Stimulated activated CD4-positive, alpha-beta T cell treated with anti-CD3 and anti-CD28 coated beads, TNF-alpha, amount 100 ng/mL, for 48 hours (primary cell): ENCODE measurements around the gene R3HCC1L.

Source experiments
- DNase-seq, 3 donors: peaks; one replicate each; pipeline ENCODE4 v3.0.0-alpha.2; 2020; ENCODE audit warnings: low read depth in 3 of 3

R3HCC1L gene

DNA sequence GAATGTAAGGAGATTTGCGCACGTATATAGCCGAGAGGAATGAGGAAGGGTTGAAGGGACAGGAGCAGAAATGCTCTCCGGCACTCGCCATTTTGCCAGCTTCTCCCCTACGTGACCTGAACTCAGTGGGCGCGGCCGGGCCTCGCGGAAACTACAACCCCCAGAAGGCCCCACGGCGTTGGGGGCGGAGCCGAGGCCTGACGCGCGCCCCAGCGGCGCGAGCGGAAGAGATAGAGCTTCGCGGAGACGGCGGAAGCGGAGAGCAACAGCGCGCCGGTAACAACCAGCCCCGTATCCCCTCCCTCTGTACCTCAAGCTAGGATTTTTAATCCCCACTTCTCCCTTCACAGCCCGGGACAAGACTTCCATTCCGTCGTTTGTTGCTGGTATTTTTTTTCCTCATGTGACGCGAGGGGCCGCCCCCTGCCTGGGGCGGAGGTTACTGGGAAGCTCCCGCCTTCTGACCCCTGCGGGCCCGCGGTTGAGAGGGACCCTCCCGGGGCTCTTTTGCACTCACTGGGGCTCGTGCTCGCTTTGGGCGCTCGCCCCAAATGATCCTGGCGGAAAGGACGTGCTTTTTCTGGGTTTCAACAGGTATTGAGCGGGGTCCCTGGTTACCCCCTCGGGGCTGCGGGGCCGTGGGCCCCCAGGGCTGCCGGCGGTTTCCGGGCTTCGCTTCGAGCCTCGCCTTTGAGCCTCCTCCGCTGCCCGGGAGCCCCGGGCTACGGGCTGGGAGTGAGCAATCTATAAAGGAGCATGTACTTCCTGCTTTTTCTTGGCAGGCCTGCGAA lies at the start of gene R3HCC1L:
R3HCC1L (plus strand) TSS at position 227 of the 791 bp plus-strand sequence. CDS start 73,458 bp downstream, outside the sequence.
- peak; percentile 88 to 93 (median 90) for DNase-seq

DNA sequence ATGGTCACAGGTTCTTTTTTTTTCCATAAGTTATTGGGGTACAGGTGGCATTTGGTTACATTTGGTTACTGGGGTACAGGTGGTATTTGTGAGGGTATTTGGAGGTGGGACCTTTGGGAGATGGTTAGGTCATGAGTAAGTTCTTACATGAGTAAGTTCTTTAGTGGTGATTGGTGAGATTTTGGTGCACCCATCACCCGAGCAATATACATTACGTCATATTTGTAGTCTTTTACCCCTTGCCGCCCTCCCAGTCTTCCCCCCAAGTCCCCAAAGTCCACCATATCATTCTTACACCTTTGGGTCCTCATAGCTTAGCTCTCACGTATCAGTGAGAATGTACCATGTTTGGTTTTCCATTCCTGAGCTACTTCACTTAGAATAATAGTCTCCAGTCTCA lies 49.2 kb upstream of the R3HCC1L start:
- DNase-seq: no peak

DNA sequence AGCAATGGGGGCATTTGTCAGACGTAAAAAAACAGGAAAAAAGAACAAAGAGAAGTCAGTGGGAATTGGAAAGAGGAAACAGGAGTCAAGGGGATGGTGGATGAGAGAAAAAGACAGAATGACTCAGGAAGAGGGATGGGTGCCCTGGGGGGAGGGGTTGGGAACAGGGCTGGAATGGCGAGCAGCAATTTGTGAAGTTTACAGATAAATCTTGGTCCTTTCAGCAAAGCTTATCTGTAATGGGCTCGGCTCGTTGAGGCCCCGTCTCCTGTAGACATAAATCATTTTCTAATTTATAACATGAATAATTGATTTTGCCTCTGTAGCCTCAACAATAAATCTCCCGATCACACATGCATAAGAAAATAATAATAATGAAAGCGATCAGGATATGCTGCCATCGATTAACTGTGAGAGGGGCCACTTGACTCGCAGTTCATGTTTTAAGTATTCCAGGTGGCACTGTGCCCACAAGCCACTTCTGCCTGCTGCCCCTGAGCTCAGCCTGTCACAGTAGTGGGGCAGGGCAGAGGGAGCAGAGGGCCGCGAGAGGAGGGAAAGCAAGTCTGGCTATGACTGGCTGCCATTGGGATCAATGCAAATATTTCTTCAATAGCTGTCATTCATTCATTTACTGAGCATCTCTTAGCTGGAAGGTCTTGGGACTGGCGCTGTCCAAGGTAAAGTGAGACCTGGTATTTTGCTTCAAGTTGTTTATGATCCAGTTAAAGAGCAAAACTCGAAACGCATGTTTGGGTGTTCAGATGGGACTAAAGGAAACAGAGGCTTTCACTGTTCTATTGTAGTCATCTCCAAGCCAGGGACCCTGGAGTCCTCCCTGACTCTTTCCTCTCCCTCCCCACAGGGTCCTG lies 47.4 kb upstream of the R3HCC1L start:
- DNase-seq: no peak

DNA sequence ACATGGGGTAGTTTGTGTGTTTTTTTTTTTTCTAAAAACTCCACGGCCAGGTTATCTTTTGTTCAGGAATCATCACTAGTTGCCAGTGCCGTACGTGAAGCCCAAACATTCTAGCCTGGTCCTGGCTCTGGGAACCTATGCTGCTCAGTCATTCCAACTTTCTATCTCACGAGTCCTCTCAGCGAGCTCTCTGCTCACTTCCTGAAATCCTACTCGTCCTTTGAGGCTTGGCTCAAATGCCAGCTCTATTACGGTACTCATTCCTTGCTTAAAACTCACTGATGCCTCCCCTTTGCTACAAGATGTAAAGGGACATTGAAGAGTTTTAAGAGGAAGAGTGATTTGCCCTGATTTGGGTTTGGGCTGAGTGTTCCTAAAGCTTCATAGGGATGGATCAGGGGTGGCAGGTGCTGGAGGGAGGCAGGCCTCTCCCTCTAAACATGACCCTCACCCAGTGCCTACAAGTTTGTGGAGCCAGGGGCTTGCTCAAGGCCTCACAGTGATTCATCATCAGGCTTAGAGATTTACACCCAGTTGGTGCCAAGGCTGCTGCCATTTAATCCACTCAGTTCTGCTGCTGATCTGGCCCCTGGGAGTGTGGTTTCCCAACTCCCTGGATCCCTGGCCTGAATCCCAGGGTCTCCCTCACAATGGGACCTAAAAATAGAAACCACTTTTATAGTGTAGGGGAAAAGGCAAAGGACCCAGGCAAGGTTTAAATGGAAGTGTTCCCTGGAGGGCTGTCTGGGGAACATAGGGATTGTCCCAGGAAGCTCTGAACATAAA lies 46.1 kb upstream of the R3HCC1L start:
- no peak for DNase-seq

GRCh38 chr10:98090822-98091221 lies 43.6 kb upstream of the R3HCC1L start:
- DNase-seq: no peak

DNA sequence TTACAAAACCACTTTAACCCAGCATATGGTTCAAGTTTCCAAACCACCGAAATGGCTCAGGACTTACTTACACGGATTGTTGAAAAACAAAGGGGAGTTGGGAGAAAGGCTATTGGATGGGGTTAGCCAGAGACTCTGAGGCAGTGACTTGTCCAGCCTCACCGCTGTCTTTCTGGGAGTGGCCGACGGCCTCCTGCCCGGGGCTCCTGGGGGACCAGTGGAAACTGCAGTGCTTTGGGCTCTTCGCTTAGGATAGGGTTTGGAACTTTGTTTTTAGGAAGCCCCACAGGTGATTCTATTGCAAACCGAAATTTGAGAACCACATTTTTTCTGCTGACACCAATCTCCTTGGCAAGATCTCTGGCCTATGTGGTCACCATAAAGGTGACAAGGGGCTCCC lies 38.1 kb upstream of the R3HCC1L start:
- DNase-seq: no peak

- DNase-seq: no peak
Measured at GRCh38 chr10:98096731-98097130, 37.7 kb upstream of the R3HCC1L start.

- DNase-seq: no peak
Measured at GRCh38 chr10:98097175-98097574, 37.3 kb upstream of the R3HCC1L start.

GRCh38 chr10:98097616-98098015 lies 36.8 kb upstream of the R3HCC1L start:
- DNase-seq: no peak

DNA sequence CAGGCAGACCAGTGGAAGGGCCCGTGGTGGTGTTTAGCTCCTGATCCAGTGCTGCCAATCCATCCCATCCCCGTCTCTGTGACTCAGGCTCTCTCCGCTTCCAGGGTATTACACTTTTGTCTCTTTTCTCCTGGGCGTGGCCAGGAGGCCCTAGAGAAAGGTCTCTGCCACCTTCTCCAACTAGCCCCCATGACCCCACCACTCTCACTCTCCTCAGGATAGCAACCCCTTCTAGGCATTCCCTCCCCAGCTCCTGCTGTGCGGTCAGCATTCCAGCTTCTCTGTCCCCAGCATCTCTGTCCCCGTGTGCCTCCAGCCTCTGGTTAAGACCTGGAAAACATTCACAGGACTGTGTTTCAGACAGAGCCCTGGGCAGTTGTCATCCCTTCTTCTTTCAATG lies 36.2 kb upstream of the R3HCC1L start:
- no peak for DNase-seq

GRCh38 chr10:98100476-98100875 lies 34.0 kb upstream of the R3HCC1L start:
- DNase-seq: no peak

DNA sequence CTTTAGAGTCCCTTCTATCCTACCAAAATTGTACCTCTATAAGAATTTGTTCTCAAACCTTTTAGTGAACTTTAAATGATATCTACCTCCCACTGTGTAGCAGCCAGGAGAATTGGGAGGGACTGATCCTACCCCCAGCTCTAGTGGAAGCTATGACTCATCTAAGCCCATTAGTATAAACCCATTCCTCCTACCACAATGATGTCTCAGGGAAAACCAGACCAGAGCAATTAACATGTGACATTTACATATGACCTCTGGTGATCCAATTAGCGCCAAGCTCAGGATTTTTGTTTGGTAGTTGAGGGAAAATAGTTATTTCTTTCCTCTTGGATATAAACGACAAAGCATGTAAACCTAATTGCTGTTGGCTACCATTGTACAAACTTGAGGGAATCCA lies 33.1 kb upstream of the R3HCC1L start:
- no peak for DNase-seq

GRCh38 chr10:98104125-98104524 lies 30.3 kb upstream of the R3HCC1L start:
- DNase-seq: no peak

GRCh38 chr10:98106531-98106930 lies 27.9 kb upstream of the R3HCC1L start:
- no peak for DNase-seq

GRCh38 chr10:98107644-98108430 lies 26.6 kb upstream of the R3HCC1L start:
- DNase-seq: no peak

DNA sequence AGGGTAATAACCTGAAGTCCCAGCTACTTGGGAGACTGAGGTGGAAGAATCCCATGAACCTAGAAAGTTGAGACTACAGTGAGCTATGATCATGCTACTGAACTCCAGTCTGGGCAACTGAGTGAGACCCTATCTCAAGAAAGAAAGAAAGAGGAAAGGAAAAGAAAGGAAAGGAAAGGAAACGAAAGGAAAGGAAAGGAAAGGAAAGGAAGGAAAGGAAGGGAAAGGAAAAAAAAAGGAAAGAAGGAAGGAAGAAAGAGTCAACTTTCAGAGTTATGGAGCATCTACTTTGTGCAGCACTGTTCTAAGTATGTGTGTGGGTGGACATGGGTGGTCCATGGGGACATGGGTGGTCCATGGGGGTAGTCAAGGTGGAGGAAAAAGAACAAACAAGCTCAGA lies 24.1 kb upstream of the R3HCC1L start:
- no peak for DNase-seq

- no peak for DNase-seq
Measured at GRCh38 chr10:98115031-98115787, 19.2 kb upstream of the R3HCC1L start.

- no peak for DNase-seq
Measured at GRCh38 chr10:98119891-98120290, 14.6 kb upstream of the R3HCC1L start.

DNA sequence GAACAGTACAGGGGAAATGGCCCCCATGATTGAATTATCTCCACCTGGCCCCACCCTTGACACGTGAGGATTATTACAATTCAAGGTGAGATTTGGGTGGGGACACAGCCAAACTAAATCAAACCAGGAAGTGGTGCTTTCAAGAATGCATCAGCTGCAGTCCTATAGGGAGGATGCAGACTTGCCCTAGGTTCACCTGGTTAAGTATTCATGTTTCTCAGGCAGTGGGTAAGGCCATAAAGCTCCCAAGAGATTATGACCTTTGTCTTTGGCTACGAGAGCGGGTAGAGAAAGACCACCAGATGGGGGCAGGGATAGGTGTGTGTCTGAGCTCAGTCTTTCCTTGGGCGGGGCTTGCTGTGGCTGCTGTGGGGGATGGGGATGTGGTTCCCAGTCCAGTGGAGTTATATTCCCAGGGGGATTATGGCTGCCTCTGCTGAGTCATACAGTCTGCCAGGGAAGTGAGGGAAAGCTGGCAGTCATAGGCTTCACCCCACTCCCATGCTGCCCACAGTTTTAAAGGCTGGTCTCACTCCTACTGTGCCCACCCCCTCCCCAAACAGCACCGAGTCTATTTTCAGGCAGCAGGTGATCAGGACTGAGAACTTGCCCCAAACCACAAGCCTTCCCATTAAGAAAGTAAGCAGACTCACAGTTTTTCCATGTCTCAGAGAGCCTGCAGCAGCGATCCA lies 8.4 kb upstream of the R3HCC1L start:
- DNase-seq: no peak

DNA sequence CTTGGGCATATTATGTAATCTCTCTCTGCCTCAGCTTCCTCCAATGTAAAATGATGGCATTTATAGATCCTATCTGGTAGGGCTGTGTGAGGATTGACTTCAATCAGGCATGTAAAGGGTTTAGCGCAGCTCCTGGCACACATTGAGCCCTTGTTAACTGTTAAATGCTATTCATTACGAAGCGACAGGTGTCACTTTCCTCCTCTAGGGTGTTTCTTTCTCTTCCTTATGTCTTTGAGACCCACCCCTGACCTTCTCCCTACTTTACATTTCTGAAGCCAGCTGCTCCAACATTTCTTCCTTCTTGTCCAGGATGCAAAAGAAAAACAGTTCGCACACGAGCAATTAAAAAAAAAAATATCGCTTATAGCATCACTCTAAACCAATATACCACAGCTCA lies 5.7 kb upstream of the R3HCC1L start:
- no peak for DNase-seq
